Mammary microvascular endothelial cell (primary cell): Measurements from ENCODE around the gene DNASE2B. TPM values are rescaled to one million over a fixed set of nuclear protein-coding genes. Genes with fewer than 3 reads are reported as not detected.

ENCODE experiments used
- total RNA-seq: library from RNA; depleted of rRNA; stranded (reverse); fragments of >200 nt; gene quantifications from 2 replicates; pipeline ENCODE4 v1.2.3, GENCODE V29; 2015

The DNASE2B gene
- not detected in 2 replicates for total RNA-seq

GRCh38 chr1:84398175-84399155, at the start of gene DNASE2B:
Gene DNASE2B, plus strand, starts transcription at chr1:84398484. Its CDS starts 81 bp downstream, at chr1:84398565.

Other genes starting within 250 kb of the DNASE2B start
- 2.7 and 2.9 TPM in 2 replicates for gene SAMD13, start 96.8 kb upstream of the DNASE2B start, total RNA-seq
- gene RPF1, start 80.8 kb downstream of the DNASE2B start, total RNA-seq: 53.1 and 54.8 TPM in 2 replicates
- 0.25 TPM in 1 of 2 replicates, not detected in the other for gene SPATA1, start 107.9 kb downstream of the DNASE2B start, total RNA-seq
- gene GNG5, start 108.1 kb downstream of the DNASE2B start, total RNA-seq: 123 and 131 TPM in 2 replicates
- 6.9 and 10.8 TPM in 2 replicates for gene CTBS, start 176.0 kb downstream of the DNASE2B start, total RNA-seq